Calu3 (cell line): ENCODE measurements around the gene LRMDA. TPM values are rescaled to one million over a fixed set of nuclear protein-coding genes. Genes with fewer than 3 reads are reported as not detected.

Experiments
- BruUV-seq: library from RNA; stranded (reverse); fragments of 400-500 nt; replicated peaks from 2 replicates; lab custom pipeline; 2021; lab: Mats Ljungman, UMichigan
- CTCF ChIA-PET: fragments of 300-600 bp; sonication (Branson Sonifier 250); formaldehyde crosslinking; loops from one replicate; lab custom pipeline; 2022; ENCODE audit warnings: antibody characterized with exemption; lab: Charles Lee
- DNase-seq: peaks from one replicate; pipeline ENCODE4 v3.0.0; 2022
- H3K27ac Mint-ChIP-seq: one replicate; pipeline ENCODE4 v1.8.0; 2022; ENCODE audit warnings: mixed read lengths; ENCODE audit not compliant: unreplicated experiment
- H3K27me3 Mint-ChIP-seq: one replicate; pipeline ENCODE4 v1.8.0; 2022; ENCODE audit warnings: mixed read lengths; ENCODE audit not compliant: unreplicated experiment
- H3K36me3 Mint-ChIP-seq: one replicate; pipeline ENCODE4 v1.8.0; 2022; ENCODE audit warnings: mild to moderate bottlenecking, moderate library complexity, mixed read lengths; ENCODE audit not compliant: insufficient read depth, unreplicated experiment
- H3K4me1 Mint-ChIP-seq: one replicate; pipeline ENCODE4 v1.8.0; 2022; ENCODE audit warnings: mild to moderate bottlenecking, low read depth, mixed read lengths; ENCODE audit not compliant: unreplicated experiment
- H3K4me3 Mint-ChIP-seq: one replicate; pipeline ENCODE4 v1.8.0; 2022; ENCODE audit warnings: mild to moderate bottlenecking, low read depth, moderate library complexity, mixed read lengths; ENCODE audit not compliant: unreplicated experiment
- H3K9me3 Mint-ChIP-seq: one replicate; pipeline ENCODE4 v1.8.0; 2022; ENCODE audit warnings: low read depth, mixed read lengths; ENCODE audit not compliant: unreplicated experiment
- intact Hi-C: fragments of 100-400 bp; cut with micrococcal nuclease; formaldehyde crosslinking; loops from one replicate; pipeline ENCODE4 v1.10.0; 2022; ENCODE audit not compliant: unreplicated experiment
- total RNA-seq: library from RNA; stranded (reverse); gene quantifications from 2 replicates; pipeline ENCODE4 v1.2.3, GENCODE V29; 2022
- TF ChIP-seq, protein P1 (sequence below): fragments of 200-600 bp; IDR thresholded peaks from one replicate; pipeline ENCODE4 v1.8.0; 2022; ENCODE audit warnings: antibody characterized with exemption; ENCODE audit not compliant: unreplicated experiment

Gene LRMDA
- total RNA-seq, 1 experiment from 2014 or later: 7.6 TPM

DNA sequence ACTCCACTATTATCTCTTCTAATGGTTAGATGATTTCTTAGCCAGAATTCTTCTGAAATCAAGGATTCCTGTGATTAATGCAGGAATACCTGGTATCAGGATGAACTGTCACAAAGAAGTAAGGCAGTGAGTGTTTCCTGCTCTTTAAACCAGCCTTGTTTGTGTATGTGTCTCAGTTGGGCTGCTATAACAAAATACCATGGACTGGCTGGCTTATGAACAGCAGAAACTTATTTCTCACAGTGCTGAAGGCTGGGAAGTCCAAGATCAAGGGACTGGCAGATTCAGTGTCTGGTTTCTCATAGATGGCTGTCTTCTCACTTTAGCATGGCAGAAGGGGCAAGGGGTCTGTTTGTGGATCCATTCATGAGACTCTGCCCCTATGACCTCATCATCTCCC, 42.7 kb downstream of the LRMDA start:
- peaks cover 13% of the 10 kb centered on the region for H3K27me3 Mint-ChIP-seq
- BruUV-seq: no TSS peak
- intact Hi-C loops: no loop called here
- no peaks in the 10 kb centered on the region for H3K4me1 Mint-ChIP-seq
- TF ChIP-seq, protein P1, sequence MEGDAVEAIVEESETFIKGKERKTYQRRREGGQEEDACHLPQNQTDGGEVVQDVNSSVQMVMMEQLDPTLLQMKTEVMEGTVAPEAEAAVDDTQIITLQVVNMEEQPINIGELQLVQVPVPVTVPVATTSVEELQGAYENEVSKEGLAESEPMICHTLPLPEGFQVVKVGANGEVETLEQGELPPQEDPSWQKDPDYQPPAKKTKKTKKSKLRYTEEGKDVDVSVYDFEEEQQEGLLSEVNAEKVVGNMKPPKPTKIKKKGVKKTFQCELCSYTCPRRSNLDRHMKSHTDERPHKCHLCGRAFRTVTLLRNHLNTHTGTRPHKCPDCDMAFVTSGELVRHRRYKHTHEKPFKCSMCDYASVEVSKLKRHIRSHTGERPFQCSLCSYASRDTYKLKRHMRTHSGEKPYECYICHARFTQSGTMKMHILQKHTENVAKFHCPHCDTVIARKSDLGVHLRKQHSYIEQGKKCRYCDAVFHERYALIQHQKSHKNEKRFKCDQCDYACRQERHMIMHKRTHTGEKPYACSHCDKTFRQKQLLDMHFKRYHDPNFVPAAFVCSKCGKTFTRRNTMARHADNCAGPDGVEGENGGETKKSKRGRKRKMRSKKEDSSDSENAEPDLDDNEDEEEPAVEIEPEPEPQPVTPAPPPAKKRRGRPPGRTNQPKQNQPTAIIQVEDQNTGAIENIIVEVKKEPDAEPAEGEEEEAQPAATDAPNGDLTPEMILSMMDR: no peak
- DNase-seq: no peak
- no peaks in the 10 kb centered on the region for H3K9me3 Mint-ChIP-seq
- H3K36me3 Mint-ChIP-seq: no peaks in the 10 kb centered on the region
- no peak overlapping the region for H3K4me3 Mint-ChIP-seq
- H3K27ac Mint-ChIP-seq: no peak overlapping the region
- CTCF ChIA-PET: no interaction called here

DNA sequence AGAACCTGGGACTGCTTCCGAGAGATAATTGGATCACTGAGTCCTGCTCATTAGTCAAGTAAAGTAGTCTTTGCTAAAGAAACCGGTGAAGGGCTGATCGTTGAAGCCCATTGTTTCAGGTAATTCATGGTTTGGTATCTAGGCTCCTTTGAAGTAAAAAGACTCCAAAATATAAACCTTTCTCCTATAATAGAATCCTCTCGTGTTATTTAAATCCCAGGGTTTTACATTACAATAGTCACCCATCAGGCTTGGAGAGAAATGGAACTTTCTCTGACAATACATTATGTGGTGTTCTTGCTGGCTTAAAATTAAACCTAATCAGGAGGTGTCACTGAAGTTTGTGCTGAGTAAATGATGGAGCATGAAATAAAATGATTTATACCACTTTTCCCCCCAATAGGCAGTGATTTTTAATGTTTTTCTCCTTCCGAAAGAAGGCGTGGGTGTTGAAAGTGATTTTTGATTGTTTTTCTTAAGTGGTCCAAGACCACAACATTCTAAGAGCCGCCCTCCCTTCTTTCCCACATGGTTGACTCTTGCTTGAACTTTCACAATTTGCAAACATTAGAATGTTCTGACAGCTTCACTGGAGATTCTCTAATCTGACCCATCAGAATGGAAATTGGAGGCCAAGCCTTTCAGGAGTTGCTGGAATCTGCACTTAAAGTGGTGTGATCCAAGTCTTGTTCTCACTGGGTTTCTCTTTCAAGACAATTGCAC, 44.2 kb downstream of the LRMDA start:
- Mint-ChIP-seq H3K9me3 (no peaks in the 10 kb centered on the region), H3K36me3 (no peaks in the 10 kb centered on the region), H3K4me1 (no peaks in the 10 kb centered on the region), H3K27me3 (peaks cover 13% of the 10 kb centered on the region), H3K27ac (no peak overlapping the region), H3K4me3 (no peak overlapping the region)
- intact Hi-C loops: no loop called here
- BruUV-seq: no TSS peak
- CTCF ChIA-PET: no interaction called here
- DNase-seq: no peak
- TF ChIP-seq, protein P1: no peak

DNA sequence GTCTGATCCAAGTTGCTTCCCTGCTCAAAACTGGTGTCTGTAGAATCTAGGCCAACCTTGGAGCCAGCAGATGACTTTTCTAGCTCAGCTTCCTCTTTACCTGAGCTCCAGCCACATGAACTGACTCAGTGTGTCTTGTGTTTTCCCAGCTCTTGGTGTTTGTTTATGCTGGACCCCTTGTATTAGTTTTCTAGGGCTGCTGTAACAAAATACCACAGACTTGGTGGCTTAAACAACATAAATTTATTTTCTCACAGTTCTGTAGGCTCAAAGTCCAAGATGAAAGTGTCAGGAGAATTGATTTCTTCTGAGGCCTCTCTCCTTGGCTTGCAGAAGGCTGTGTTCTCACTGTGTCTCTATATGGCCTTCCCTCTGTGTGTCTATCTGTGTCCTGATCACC, 45.1 kb downstream of the LRMDA start:
- H3K36me3 Mint-ChIP-seq: no peaks in the 10 kb centered on the region
- H3K4me1 Mint-ChIP-seq: no peaks in the 10 kb centered on the region
- no peak overlapping the region for H3K4me3 Mint-ChIP-seq
- CTCF ChIA-PET: no interaction called here
- TF ChIP-seq, protein P1: no peak
- no peak for DNase-seq
- no TSS peak for BruUV-seq
- no peak overlapping the region for H3K27ac Mint-ChIP-seq
- H3K9me3 Mint-ChIP-seq: no peaks in the 10 kb centered on the region
- intact Hi-C loops: no loop called here
- H3K27me3 Mint-ChIP-seq: peaks cover 13% of the 10 kb centered on the region

DNA sequence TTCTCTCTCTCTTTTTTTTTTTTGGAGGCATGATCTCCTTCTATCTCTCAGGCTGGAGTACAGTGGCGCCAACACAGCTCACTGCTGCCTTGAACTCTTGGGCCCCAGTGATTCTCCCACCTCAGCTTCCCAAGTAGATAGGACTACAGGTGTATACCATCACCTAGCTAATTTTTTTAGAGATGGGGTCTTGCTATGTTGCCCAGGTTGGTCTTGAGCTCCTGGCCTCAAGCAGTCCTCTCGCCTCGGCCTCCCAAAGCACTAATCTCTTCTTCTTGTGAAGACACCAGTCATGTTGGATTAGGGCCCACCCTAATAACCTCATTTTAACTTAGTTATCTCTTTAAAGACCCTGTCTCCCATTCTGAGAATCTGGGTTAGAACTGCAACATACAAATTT, 45.6 kb downstream of the LRMDA start:
- no peak overlapping the region for H3K4me3 Mint-ChIP-seq
- no peaks in the 10 kb centered on the region for H3K36me3 Mint-ChIP-seq
- H3K4me1 Mint-ChIP-seq: no peaks in the 10 kb centered on the region
- TF ChIP-seq, protein P1: no peak
- DNase-seq: no peak
- no peak overlapping the region for H3K27ac Mint-ChIP-seq
- CTCF ChIA-PET: no interaction called here
- intact Hi-C loops: no loop called here
- H3K9me3 Mint-ChIP-seq: no peaks in the 10 kb centered on the region
- H3K27me3 Mint-ChIP-seq: peaks cover 13% of the 10 kb centered on the region
- BruUV-seq: no TSS peak
